ENCODE results near the gene ADAT2. TPM values are rescaled to one million over a fixed set of nuclear protein-coding genes. Genes with fewer than 3 reads are reported as not detected.

ADAT2 gene
- total and polyA plus RNA-seq, 2 of the 4 experiments (the other 2 are of a cell fraction), result 2.7 to 5.4 TPM

DNA sequence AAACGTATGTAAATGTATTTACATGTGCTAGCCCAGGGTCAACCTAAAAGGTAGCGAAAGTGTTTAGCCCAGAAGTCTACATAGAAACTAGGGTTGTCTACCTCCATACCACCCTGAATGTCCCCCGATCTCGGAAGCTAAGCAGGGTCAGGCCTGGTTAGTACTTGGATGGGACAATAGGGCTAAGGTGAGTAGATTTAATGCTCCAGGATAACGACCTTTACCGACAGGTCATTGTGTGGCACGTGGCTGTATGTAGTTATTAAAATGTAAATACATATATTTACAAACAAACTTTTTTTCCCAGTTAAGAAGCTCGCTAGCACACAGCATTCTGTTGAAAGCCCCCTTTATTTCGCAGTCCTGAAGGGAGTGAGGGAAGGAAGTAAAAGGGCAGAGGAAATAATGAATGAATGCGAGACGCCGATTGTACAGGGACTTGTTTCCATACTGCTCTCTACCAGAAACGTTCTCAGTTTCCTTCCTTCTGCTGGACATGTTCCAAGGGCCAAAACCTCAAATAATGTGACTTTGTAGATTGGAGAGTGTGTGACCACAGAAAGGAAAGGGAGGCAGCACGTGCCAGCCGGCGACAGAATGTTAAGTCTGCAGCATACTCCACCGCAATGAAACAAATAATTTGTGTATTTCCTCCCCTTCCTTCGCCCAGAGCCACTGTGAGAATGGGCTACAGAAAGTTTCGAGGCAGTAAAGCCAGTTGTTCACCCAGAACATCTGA lies 612 bp downstream of the ADAT2 start:
- Histone ChIP-seq H4K8ac (ENCODE audit: low read depth in 2 of 2, low read length in 2 of 2) (peak overlapping the region; percentile 70 to 76), H2AK5ac (ENCODE audit: low read depth, low read length) (peak overlapping the region; percentile 61; the same call in 1 of the 2 replicates), H3K36me3 (ENCODE audit: control insufficient read depth, insufficient read depth, low read length) (peaks cover 2% of the 10 kb centered on the region; the same call in 1 of the 2 replicates), H3K18ac (ENCODE audit: low read depth, low read length) (peak overlapping the region; percentile 30), H2BK5ac (ENCODE audit: low read depth, low read length, poor library complexity, severe bottlenecking) (peak overlapping the region; percentile 16), H4K5ac (ENCODE audit: low read depth, low read length) (peak overlapping the region; percentile 41), H3K79me1 (ENCODE audit: low read depth in 1 of 2, low read length in 2 of 2) (peaks cover 15 to 41% of the 10 kb centered on the region in 2 experiments), H3K4me2 (ENCODE audit: low read depth, low read length) (peak overlapping the region; percentile 99), H2AFZ (replicated peaks; ENCODE audit: low read length, poor library complexity) (peak overlapping the region; percentile 93), H3K23ac (ENCODE audit: low read depth, low read length) (peak overlapping the region; percentile 91), H3K9me3 (ENCODE audit: control insufficient read depth, insufficient read depth, low read length) (no peaks in the 10 kb centered on the region), H3K9ac (ENCODE audit: low read depth, low read length) (peak overlapping the region; percentile 87), H3K4me3 (ENCODE audit: insufficient read depth, low read depth, low read length) (peak overlapping the region; percentile 75), H4K20me1 (ENCODE audit: insufficient read depth, low read length) (no peaks in the 10 kb centered on the region), H3K4ac (ENCODE audit: low read depth, low read length) (peak overlapping the region; percentile 78), H2BK15ac (ENCODE audit: low read depth, low read length) (peak overlapping the region; percentile 43; the same call in 1 of the 3 replicates), H3K56ac (ENCODE audit: extremely low read depth, insufficient read depth, low read length) (peak overlapping the region; percentile 89), H3K27me3 (ENCODE audit: control insufficient read depth, insufficient read depth, low read length) (no peaks in the 10 kb centered on the region), H3K9me1 (ENCODE audit: insufficient read depth, low read length) (no peaks in the 10 kb centered on the region), H2AK9ac (replicated peaks; ENCODE audit: low read depth, low read length, poor library complexity) (peak overlapping the region; percentile 81), H3K4me1 (ENCODE audit: control insufficient read depth, insufficient read depth, low read length) (peaks cover 7% of the 10 kb centered on the region), H2BK20ac (ENCODE audit: low read depth, low read length) (peak overlapping the region; percentile 42; the same call in 1 of the 2 replicates), H4K91ac (ENCODE audit: insufficient read depth, low read depth, low read length) (peak overlapping the region; percentile 49), H2BK120ac (ENCODE audit: low read depth, low read length) (peak overlapping the region; percentile 74), H3K14ac (replicated peaks; ENCODE audit: low read depth, low read length) (peak overlapping the region; percentile 35), H3K27ac (ENCODE audit: insufficient read depth, low read length) (peak overlapping the region; percentile 71)
- dilution Hi-C loops (cut with HindIII; ENCODE audit: low sequenced_read_pairs, unreplicated experiment), result no loop called here
- peak; percentile 6 for ATAC-seq (ENCODE audit: low read depth)
- no CpG with 5 or more reads among the region's 19 CpGs for WGBS, 2 experiments (ENCODE audit: extremely low coverage in 2 of 2, insufficient read length in 1 of 2)
- peak; percentile 23 for DNase-seq
- CTCF ChIA-PET, result no interaction called here
- POLR2A ChIA-PET (ENCODE audit: unreplicated experiment), result interaction anchor here (0.6 kb wide), 2 partner anchors 297 to 1185 kb away, joined by 4 to 5 read pairs; no protein-coding TSS in a partner anchor
- intact Hi-C loops (cut with micrococcal nuclease), result loop anchor here (5.0 to 10.0 kb wide), 2 partner anchors 107 to 565 kb away; no protein-coding TSS in a partner anchor
- TF ChIP-seq SMC3 (IDR thresholded peaks at IDR 0.05; ENCODE audit: low read depth, low read length) (no peak), CHD1 (IDR thresholded peaks at IDR 0.05; ENCODE audit: low read depth, low read length) (no peak), POLR2A (IDR thresholded peaks at IDR 0.05; ENCODE audit: low read depth, low read length) (no peak), BHLHE40 (IDR thresholded peaks at IDR 0.05; ENCODE audit: low read depth, low read length) (peak; percentile 68; the same call in 1 of the 2 replicates), CEBPB (IDR thresholded peaks at IDR 0.05; ENCODE audit: low read depth, low read length) (no peak)
- TF ChIP-seq, protein P1, sequence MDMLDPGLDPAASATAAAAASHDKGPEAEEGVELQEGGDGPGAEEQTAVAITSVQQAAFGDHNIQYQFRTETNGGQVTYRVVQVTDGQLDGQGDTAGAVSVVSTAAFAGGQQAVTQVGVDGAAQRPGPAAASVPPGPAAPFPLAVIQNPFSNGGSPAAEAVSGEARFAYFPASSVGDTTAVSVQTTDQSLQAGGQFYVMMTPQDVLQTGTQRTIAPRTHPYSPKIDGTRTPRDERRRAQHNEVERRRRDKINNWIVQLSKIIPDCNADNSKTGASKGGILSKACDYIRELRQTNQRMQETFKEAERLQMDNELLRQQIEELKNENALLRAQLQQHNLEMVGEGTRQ (IDR thresholded peaks at IDR 0.05; ENCODE audit: low read depth, low read length), result no peak
- BruUV-seq (replicated peaks), result no TSS peak
- in situ Hi-C loops (cut with MboI; ENCODE audit: low sequenced_read_pairs), result no loop called here
